CD4-positive, alpha-beta T cell (primary cell): Measurements from ENCODE around the gene WAS. TPM values are rescaled to one million over a fixed set of nuclear protein-coding genes. Genes with fewer than 3 reads are reported as not detected.
A peak's percentile ranks its signal among the peaks of the same experiment; 100 is the strongest.
"Not testable (repeated sequence)": the region's sequence is repeated elsewhere in the genome, so short reads cannot be mapped to it uniquely, and the experiment has no call there.

Experiments
- ATAC-seq: fragments of 200-7000 bp; cut with Tn5 transposase; one replicate; pipeline ENCODE4 v1.10.0; 2022; ENCODE audit warnings: mild to moderate bottlenecking; ENCODE audit not compliant: poor library complexity
- CTCF ChIA-PET: fragments of 350-600 bp; sonication (Branson Sonifier 250); formaldehyde crosslinking; loops from one replicate; lab custom pipeline; 2021; ENCODE audit warnings: antibody characterized with exemption, inconsistent platforms; lab: Charles Lee
- POLR2A ChIA-PET: fragments of 350-600 bp; sonication (Branson Sonifier 250); formaldehyde crosslinking; loops from one replicate; lab custom pipeline; 2021; ENCODE audit warnings: antibody characterized with exemption, inconsistent platforms; lab: Charles Lee
- DNase-seq, 14 experiments: peaks; one replicate each; pipeline ENCODE4 v3.0.0-alpha.2; 2013 to 2020; ENCODE audit warnings: mixed read lengths in 2 of 14
- H3K27ac ChIP-seq, 2 donors: one replicate each; pipeline versions ENCODE4 v1.5.1 to v1.7.0; 2013; ENCODE audit warnings: low read length in 2 of 2, low read depth in 1 of 2, mild to moderate bottlenecking in 1 of 2
- H3K27me3 ChIP-seq, 2 experiments: 1 replicate in 1 of 2; 2 replicates in 1 of 2; pipeline versions ENCODE4 v1.6.1 to v1.7.0; 2013; ENCODE audit warnings: low read length in 2 of 2, control low read depth in 1 of 2, mild to moderate bottlenecking in 1 of 2, moderate library complexity in 1 of 2; ENCODE audit not compliant: insufficient read depth in 2 of 2, control insufficient read depth in 1 of 2
- H3K36me3 ChIP-seq: one replicate; pipeline ENCODE4 v1.6.1; 2013; ENCODE audit warnings: low read length, control low read depth; ENCODE audit not compliant: insufficient read depth
- H3K4me1 ChIP-seq: one replicate; pipeline ENCODE4 v1.6.1; 2013; ENCODE audit warnings: low read length, control low read depth; ENCODE audit not compliant: insufficient read depth
- H3K4me3 ChIP-seq: one replicate; pipeline ENCODE4 v1.5.1; 2013; ENCODE audit warnings: mild to moderate bottlenecking, low read length, moderate library complexity
- H3K9me3 ChIP-seq, 2 experiments: 1 replicate in 1 of 2; 2 replicates in 1 of 2; pipeline versions ENCODE4 v1.6.1 to v1.7.0; 2013; ENCODE audit warnings: low read length in 2 of 2, mild to moderate bottlenecking in 2 of 2, control low read depth in 1 of 2, moderate library complexity in 1 of 2; ENCODE audit not compliant: control insufficient read depth in 1 of 2, insufficient read depth in 1 of 2
- H3K27ac Mint-ChIP-seq: one replicate; pipeline ENCODE4 v1.8.0; 2020; ENCODE audit warnings: mixed read lengths
- H3K27me3 Mint-ChIP-seq: one replicate; pipeline ENCODE4 v1.8.0; 2021; ENCODE audit warnings: mixed read lengths
- H3K36me3 Mint-ChIP-seq: one replicate; pipeline ENCODE4 v1.8.0; 2021; ENCODE audit warnings: low read depth, mixed read lengths
- H3K4me1 Mint-ChIP-seq: one replicate; pipeline ENCODE4 v1.8.0; 2021; ENCODE audit warnings: low read depth, mixed read lengths
- H3K4me3 Mint-ChIP-seq: one replicate; pipeline ENCODE4 v1.8.0; 2020; ENCODE audit warnings: mild to moderate bottlenecking, mixed read lengths
- H3K9me3 Mint-ChIP-seq: one replicate; pipeline ENCODE4 v1.8.0; 2020; ENCODE audit warnings: mixed read lengths
- intact Hi-C, 2 experiments: fragments of 100-400 bp; cut with DNase I in 1 of 2; cut with micrococcal nuclease in 1 of 2; formaldehyde crosslinking; loops; one replicate each; pipeline versions ENCODE4 v1.15.1 to v1.9.0; 2023 to 2025; cut with DNase I, micrococcal nuclease
- total RNA-seq, 174 experiments: library from RNA in 2 of 174; stranded (reverse) in 2 of 174; gene quantifications; one replicate each; pipeline ENCODE4 v1.2.3 and lab custom pipeline; 2021 to 2026
- TF ChIP-seq, protein P1 (sequence below): fragments of 200-600 bp; IDR thresholded peaks from one replicate; pipeline ENCODE4 v1.8.0; 2022; ENCODE audit warnings: antibody characterized with exemption, mild to moderate bottlenecking

WAS gene
- total RNA-seq, 2 experiments from 2014 or later = 63.7 to 67.4 TPM

GRCh38 chrX:48676106-48676892, 7.3 kb upstream of the WAS start:
- no peaks in the 10 kb centered on the region for H3K36me3 ChIP-seq
- Mint-ChIP-seq H3K27ac (peak overlapping the region; percentile 96), H3K36me3 (peaks cover 4% of the 10 kb centered on the region), H3K27me3 (no peaks in the 10 kb centered on the region), H3K4me3 (peak overlapping the region; percentile 95), H3K9me3 (no peaks in the 10 kb centered on the region), H3K4me1 (peaks cover 18% of the 10 kb centered on the region)
- intact Hi-C loops = loop anchor here (1.0 to 10.0 kb wide), 6 partner anchors 60 to 1201 kb away; partner anchors contain the start of genes HDAC6 (in 2 of the 2), USP27X (in 1 of the 2) and ZNF630 (in 1 of the 2)
- ATAC-seq (peak; percentile 96), DNase-seq (peak; percentile 74 to 94 (median 86))
- H3K9me3 ChIP-seq = no peaks in the 10 kb centered on the region
- TF ChIP-seq, protein P1, sequence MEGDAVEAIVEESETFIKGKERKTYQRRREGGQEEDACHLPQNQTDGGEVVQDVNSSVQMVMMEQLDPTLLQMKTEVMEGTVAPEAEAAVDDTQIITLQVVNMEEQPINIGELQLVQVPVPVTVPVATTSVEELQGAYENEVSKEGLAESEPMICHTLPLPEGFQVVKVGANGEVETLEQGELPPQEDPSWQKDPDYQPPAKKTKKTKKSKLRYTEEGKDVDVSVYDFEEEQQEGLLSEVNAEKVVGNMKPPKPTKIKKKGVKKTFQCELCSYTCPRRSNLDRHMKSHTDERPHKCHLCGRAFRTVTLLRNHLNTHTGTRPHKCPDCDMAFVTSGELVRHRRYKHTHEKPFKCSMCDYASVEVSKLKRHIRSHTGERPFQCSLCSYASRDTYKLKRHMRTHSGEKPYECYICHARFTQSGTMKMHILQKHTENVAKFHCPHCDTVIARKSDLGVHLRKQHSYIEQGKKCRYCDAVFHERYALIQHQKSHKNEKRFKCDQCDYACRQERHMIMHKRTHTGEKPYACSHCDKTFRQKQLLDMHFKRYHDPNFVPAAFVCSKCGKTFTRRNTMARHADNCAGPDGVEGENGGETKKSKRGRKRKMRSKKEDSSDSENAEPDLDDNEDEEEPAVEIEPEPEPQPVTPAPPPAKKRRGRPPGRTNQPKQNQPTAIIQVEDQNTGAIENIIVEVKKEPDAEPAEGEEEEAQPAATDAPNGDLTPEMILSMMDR = no peak
- peak overlapping the region; percentile 64 for H3K27ac ChIP-seq
- H3K4me3 ChIP-seq = peak overlapping the region; percentile 79
- ChIA-PET POLR2A (interaction anchor here (0.5 to 1.4 kb wide), 11 partner anchors 20 to 1132 kb away, joined by 3 to 18 read pairs (median 4); partner anchors contain the start of genes HDAC6, OTUD5, PIM2 and RBM3), CTCF (no interaction called here)
- H3K27me3 ChIP-seq = no peaks in the 10 kb centered on the region
- H3K4me1 ChIP-seq = peaks cover 28% of the 10 kb centered on the region

GRCh38 chrX:48676893-48677270, 6.7 kb upstream of the WAS start:
- intact Hi-C loops = loop anchor here (1.0 to 10.0 kb wide), 6 partner anchors 59 to 1200 kb away; partner anchors contain the start of genes HDAC6 (in 2 of the 2), USP27X (in 1 of the 2) and ZNF630 (in 1 of the 2)
- H3K36me3 ChIP-seq = no peaks in the 10 kb centered on the region
- peaks cover 4% of the 10 kb centered on the region for H3K36me3 Mint-ChIP-seq
- peak overlapping the region; percentile 95 for H3K4me3 Mint-ChIP-seq
- peaks cover 33% of the 10 kb centered on the region for H3K4me1 ChIP-seq
- no peaks in the 10 kb centered on the region for H3K27me3 Mint-ChIP-seq
- CTCF ChIA-PET = no interaction called here
- H3K4me3 ChIP-seq = peak overlapping the region; percentile 79
- ATAC-seq (peak; percentile 11), DNase-seq (peak in 4 of 14 experiments; percentile 20 to 44 (median 34))
- H3K9me3 ChIP-seq = no peaks in the 10 kb centered on the region
- POLR2A ChIA-PET = interaction anchor here (0.6 to 1.4 kb wide), 10 partner anchors 19 to 281 kb away, joined by 3 to 18 read pairs (median 4); partner anchors contain the start of genes HDAC6, OTUD5, PIM2 and RBM3
- no peaks in the 10 kb centered on the region for H3K9me3 Mint-ChIP-seq
- peaks cover 18% of the 10 kb centered on the region for H3K4me1 Mint-ChIP-seq
- peak overlapping the region; percentile 3 to 59 for H3K27ac ChIP-seq
- TF ChIP-seq, protein P1 = no peak
- H3K27ac Mint-ChIP-seq = peak overlapping the region; percentile 96
- H3K27me3 ChIP-seq = no peaks in the 10 kb centered on the region

GRCh38 chrX:48677516-48677915, 6.1 kb upstream of the WAS start:
- H3K9me3 ChIP-seq = no peaks in the 10 kb centered on the region
- ChIA-PET POLR2A (no interaction called here), CTCF (no interaction called here)
- H3K4me1 Mint-ChIP-seq = peaks cover 22% of the 10 kb centered on the region
- no peaks in the 10 kb centered on the region for H3K9me3 Mint-ChIP-seq
- H3K27me3 ChIP-seq = no peaks in the 10 kb centered on the region
- H3K27ac Mint-ChIP-seq = peak overlapping the region; percentile 96
- H3K4me1 ChIP-seq = peaks cover 39% of the 10 kb centered on the region
- TF ChIP-seq, protein P1 = no peak
- H3K36me3 ChIP-seq = no peaks in the 10 kb centered on the region
- intact Hi-C loops = loop anchor here (5.0 to 10.0 kb wide), 5 partner anchors 60 to 1200 kb away; partner anchors contain the start of genes HDAC6 (in 2 of the 2), USP27X (in 1 of the 2) and ZNF630 (in 1 of the 2)
- H3K27me3 Mint-ChIP-seq = no peaks in the 10 kb centered on the region
- peak overlapping the region; percentile 79 for H3K4me3 ChIP-seq
- no peak overlapping the region for H3K27ac ChIP-seq
- peak overlapping the region; percentile 95 for H3K4me3 Mint-ChIP-seq
- peaks cover 4% of the 10 kb centered on the region for H3K36me3 Mint-ChIP-seq
- no peak for ATAC-seq
- no peak for DNase-seq

DNA sequence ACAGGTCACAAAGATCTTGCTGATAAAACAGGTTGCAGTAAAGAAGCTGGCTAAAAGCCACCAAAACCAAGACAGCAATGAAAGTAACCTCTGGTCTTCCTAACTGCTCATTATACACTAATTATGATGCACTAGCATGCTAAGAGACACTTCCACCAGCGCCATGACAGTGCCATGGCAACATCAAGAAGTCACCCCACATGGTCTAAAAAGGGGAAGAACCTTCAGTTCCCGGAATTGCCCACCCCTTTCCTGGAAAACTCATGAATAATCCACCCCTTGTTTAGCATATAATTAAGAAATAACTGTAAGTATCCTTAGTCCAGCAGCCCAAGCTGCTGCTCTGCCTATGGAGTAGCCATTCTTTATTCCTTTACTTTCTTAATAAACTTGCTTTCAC, 3.1 kb upstream of the WAS start:
- H3K9me3 ChIP-seq, ATAC-seq, H3K4me3 ChIP-seq, H3K27ac ChIP-seq, POLR2A ChIA-PET, H3K27me3 ChIP-seq, CTCF ChIA-PET, H3K9me3 Mint-ChIP-seq, H3K27me3 Mint-ChIP-seq, H3K36me3 ChIP-seq, intact Hi-C loops: not testable (repeated sequence)
- H3K27ac Mint-ChIP-seq = peak overlapping the region; percentile 47
- H3K4me1 ChIP-seq = peaks cover 55% of the 10 kb centered on the region
- peaks cover 44% of the 10 kb centered on the region for H3K4me1 Mint-ChIP-seq
- H3K36me3 Mint-ChIP-seq = peaks cover 26% of the 10 kb centered on the region
- peak overlapping the region; percentile 51 for H3K4me3 Mint-ChIP-seq
- peak in 2 of 14 experiments; percentile 46 to 55 for DNase-seq

DNA sequence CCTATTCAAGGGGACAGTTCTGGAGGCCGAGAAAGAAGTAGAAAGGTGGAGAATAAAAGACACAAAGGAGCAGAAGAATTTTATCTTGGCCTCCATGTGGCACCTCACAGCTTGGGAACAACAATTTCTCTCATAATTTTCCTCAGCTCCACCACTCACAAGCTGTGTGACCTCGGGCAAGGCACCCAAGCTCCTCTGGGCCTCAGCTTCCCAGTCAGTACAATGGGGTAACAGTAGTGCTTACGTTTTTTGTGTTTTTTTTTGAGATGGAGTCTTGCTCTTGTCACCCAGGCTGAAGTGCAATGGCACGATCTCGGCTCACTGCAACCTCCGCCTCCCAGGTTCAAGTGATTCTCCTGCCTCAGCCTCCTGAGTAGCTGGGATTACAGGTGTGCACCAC, 2.7 kb upstream of the WAS start:
- H3K4me3 ChIP-seq, DNase-seq, H3K9me3 ChIP-seq, POLR2A ChIA-PET, H3K27me3 Mint-ChIP-seq, H3K27me3 ChIP-seq, H3K36me3 ChIP-seq, H3K9me3 Mint-ChIP-seq, CTCF ChIA-PET, ATAC-seq, H3K27ac ChIP-seq, intact Hi-C loops: not testable (repeated sequence)
- H3K27ac Mint-ChIP-seq = peak overlapping the region; percentile 47
- H3K36me3 Mint-ChIP-seq = peaks cover 29% of the 10 kb centered on the region
- H3K4me3 Mint-ChIP-seq = peak overlapping the region; percentile 51
- peaks cover 42% of the 10 kb centered on the region for H3K4me1 Mint-ChIP-seq
- H3K4me1 ChIP-seq = peaks cover 55% of the 10 kb centered on the region
